HG03521 (cell line): ENCODE measurements around the gene TMEM131.
"Not testable (repeated sequence)": the region's sequence is repeated elsewhere in the genome, so short reads cannot be mapped to it uniquely, and the experiment has no call there.

Experiments used
- ATAC-seq: cut with Tn5 transposase; IDR thresholded peaks from one replicate; pipeline ENCODE4 v1.9.1; 2021; ENCODE audit warnings: mild to moderate bottlenecking, moderate library complexity; ENCODE audit not compliant: unreplicated experiment

TMEM131 gene

GRCh38 chr2:97871096-97871780 is 124.5 kb downstream of the TMEM131 start:
- no peak for ATAC-seq

GRCh38 chr2:97870396-97870843 is 125.3 kb downstream of the TMEM131 start:
- peak; percentile 96 for ATAC-seq

- ATAC-seq: no peak
These were observed 125.9 kb downstream of the TMEM131 start for GRCh38 chr2:97869722-97870346.

- no peak for ATAC-seq
These were observed 126.6 kb downstream of the TMEM131 start for GRCh38 chr2:97868986-97869721.

- ATAC-seq: no peak
These were observed 131.9 kb downstream of the TMEM131 start for GRCh38 chr2:97863829-97864228.

GRCh38 chr2:97861177-97861576 is 134.6 kb downstream of the TMEM131 start:
- no peak for ATAC-seq

- no peak for ATAC-seq
These were observed 137.3 kb downstream of the TMEM131 start for GRCh38 chr2:97858442-97858841.

- ATAC-seq: no peak
These were observed 138.2 kb downstream of the TMEM131 start for GRCh38 chr2:97857553-97857952.

- not testable (repeated sequence) for ATAC-seq
These were observed 142.7 kb downstream of the TMEM131 start for GRCh38 chr2:97853057-97853456.

GRCh38 chr2:97851172-97851571 is 144.6 kb downstream of the TMEM131 start:
- ATAC-seq: no peak

GRCh38 chr2:97849881-97850528 is 145.7 kb downstream of the TMEM131 start:
- ATAC-seq: peak; percentile 79

- ATAC-seq: no peak
These were observed 147.4 kb downstream of the TMEM131 start for GRCh38 chr2:97848306-97848705.

GRCh38 chr2:97846716-97847115 is 149.0 kb downstream of the TMEM131 start:
- not testable (repeated sequence) for ATAC-seq

- no peak for ATAC-seq
These were observed 149.9 kb downstream of the TMEM131 start for GRCh38 chr2:97845818-97846217.

- ATAC-seq: no peak
These were observed 150.6 kb downstream of the TMEM131 start for GRCh38 chr2:97845133-97845532.

- ATAC-seq: no peak
These were observed 151.4 kb downstream of the TMEM131 start for GRCh38 chr2:97844311-97844859.

- no peak for ATAC-seq
These were observed 155.6 kb downstream of the TMEM131 start for GRCh38 chr2:97840198-97840597.

GRCh38 chr2:97834610-97835009 is 161.1 kb downstream of the TMEM131 start:
- no peak for ATAC-seq

GRCh38 chr2:97831121-97831520 is 164.6 kb downstream of the TMEM131 start:
- ATAC-seq: no peak

- ATAC-seq: not testable (repeated sequence)
These were observed 166.5 kb downstream of the TMEM131 start for GRCh38 chr2:97829255-97829654.

GRCh38 chr2:97827013-97827412 is 168.7 kb downstream of the TMEM131 start:
- not testable (repeated sequence) for ATAC-seq
